ENCODE measurements around the gene TPRN.

Gene TPRN

GRCh38 chr9:137233143-137233980 is 32.8 kb upstream of the TPRN start:
- DNase-seq = no peak
- no peaks in the 10 kb centered on the region for H3K27me3 ChIP-seq (ENCODE audit: insufficient read depth, low read length, poor library complexity)
- no peak overlapping the region for H2BK120ac ChIP-seq (ENCODE audit: low read depth, low read length)
- no peak overlapping the region for H3K4me2 ChIP-seq (ENCODE audit: low read length)
- no peak overlapping the region for H3K23ac ChIP-seq (ENCODE audit: low read length)
- no peak overlapping the region for H4K5ac ChIP-seq (ENCODE audit: low read length)
- H3K27ac ChIP-seq (ENCODE audit: low read depth, low read length) = no peak overlapping the region
- H3K36me3 ChIP-seq (ENCODE audit: control insufficient read depth, insufficient read depth, low read length) = no peaks in the 10 kb centered on the region
- no peak overlapping the region for H3K4ac ChIP-seq (ENCODE audit: low read depth, low read length)
- no peak overlapping the region for H2BK5ac ChIP-seq (ENCODE audit: low read length)
- H3K79me2 ChIP-seq (ENCODE audit: control insufficient read depth, insufficient read depth, low read length) = no peaks in the 10 kb centered on the region
- H3K56ac ChIP-seq (ENCODE audit: low read length) = no peak overlapping the region
- no CpG with 5 or more reads among the region's 40 CpGs for WGBS (ENCODE audit: extremely low coverage, insufficient coverage, low lambda C conversion rate)
- H2AK5ac ChIP-seq (ENCODE audit: low read length) = no peak overlapping the region
- H2BK15ac ChIP-seq (replicated peaks; ENCODE audit: low read depth) = no peak overlapping the region
- H3K9ac ChIP-seq (ENCODE audit: low read length) = no peak overlapping the region
- H4K8ac ChIP-seq (ENCODE audit: low read depth, low read length) = no peak overlapping the region
- H3K79me1 ChIP-seq (ENCODE audit: low read length) = peaks cover 1% of the 10 kb centered on the region
- peaks cover 2% of the 10 kb centered on the region for H3K4me1 ChIP-seq (ENCODE audit: control insufficient read depth, low read depth, low read length)
- no peak overlapping the region for H3K4me3 ChIP-seq (ENCODE audit: low read length)
- H3K18ac ChIP-seq (ENCODE audit: low read length) = no peak overlapping the region

DNA sequence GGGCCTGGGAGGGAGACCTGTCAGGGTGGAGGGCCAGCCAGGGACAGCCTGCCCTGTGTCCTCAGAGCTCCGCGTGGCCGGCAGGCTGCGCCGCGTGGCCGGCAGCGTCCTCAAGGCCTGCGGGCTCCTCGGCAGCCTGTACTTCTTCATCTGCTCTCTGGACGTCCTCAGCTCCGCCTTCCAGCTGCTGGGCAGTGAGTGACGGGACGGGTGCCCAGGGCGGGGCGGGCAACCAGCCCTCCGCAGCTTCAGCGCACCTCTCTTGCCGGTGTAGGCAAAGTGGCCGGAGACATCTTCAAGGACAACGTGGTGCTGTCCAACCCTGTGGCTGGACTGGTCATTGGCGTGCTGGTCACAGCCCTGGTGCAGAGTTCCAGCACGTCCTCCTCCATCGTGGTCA is 32.0 kb upstream of the TPRN start:
- H3K4me1 ChIP-seq (ENCODE audit: control insufficient read depth, low read depth, low read length) = peaks cover 2% of the 10 kb centered on the region
- no peak overlapping the region for H4K8ac ChIP-seq (ENCODE audit: low read depth, low read length)
- no peak overlapping the region for H2BK5ac ChIP-seq (ENCODE audit: low read length)
- H3K4me2 ChIP-seq (ENCODE audit: low read length) = no peak overlapping the region
- no peak overlapping the region for H2AK5ac ChIP-seq (ENCODE audit: low read length)
- no peak overlapping the region for H3K27ac ChIP-seq (ENCODE audit: low read depth, low read length)
- H3K79me2 ChIP-seq (ENCODE audit: control insufficient read depth, insufficient read depth, low read length) = no peaks in the 10 kb centered on the region
- no peak overlapping the region for H3K23ac ChIP-seq (ENCODE audit: low read length)
- no peak overlapping the region for H3K56ac ChIP-seq (ENCODE audit: low read length)
- no peak overlapping the region for H3K18ac ChIP-seq (ENCODE audit: low read length)
- WGBS (ENCODE audit: extremely low coverage, insufficient coverage, low lambda C conversion rate) = no CpG with 5 or more reads among the region's 24 CpGs
- no peak for DNase-seq
- no peak overlapping the region for H2BK15ac ChIP-seq (replicated peaks; ENCODE audit: low read depth)
- no peak overlapping the region for H4K5ac ChIP-seq (ENCODE audit: low read length)
- H3K9ac ChIP-seq (ENCODE audit: low read length) = no peak overlapping the region
- H3K4me3 ChIP-seq (ENCODE audit: low read length) = no peak overlapping the region
- H3K27me3 ChIP-seq (ENCODE audit: insufficient read depth, low read length, poor library complexity) = no peaks in the 10 kb centered on the region
- no peak overlapping the region for H3K4ac ChIP-seq (ENCODE audit: low read depth, low read length)
- H2BK120ac ChIP-seq (ENCODE audit: low read depth, low read length) = no peak overlapping the region
- H3K36me3 ChIP-seq (ENCODE audit: control insufficient read depth, insufficient read depth, low read length) = no peaks in the 10 kb centered on the region
- no peaks in the 10 kb centered on the region for H3K79me1 ChIP-seq (ENCODE audit: low read length)

- no peak overlapping the region for H3K18ac ChIP-seq (ENCODE audit: low read length)
- H3K23ac ChIP-seq (ENCODE audit: low read length) = no peak overlapping the region
- H3K4me2 ChIP-seq (ENCODE audit: low read length) = no peak overlapping the region
- no peak overlapping the region for H2BK120ac ChIP-seq (ENCODE audit: low read depth, low read length)
- H2AK5ac ChIP-seq (ENCODE audit: low read length) = no peak overlapping the region
- H4K8ac ChIP-seq (ENCODE audit: low read depth, low read length) = no peak overlapping the region
- no peaks in the 10 kb centered on the region for H3K36me3 ChIP-seq (ENCODE audit: control insufficient read depth, insufficient read depth, low read length)
- H3K4me3 ChIP-seq (ENCODE audit: low read length) = no peak overlapping the region
- no peaks in the 10 kb centered on the region for H3K27me3 ChIP-seq (ENCODE audit: insufficient read depth, low read length, poor library complexity)
- H3K79me1 ChIP-seq (ENCODE audit: low read length) = no peaks in the 10 kb centered on the region
- H3K4me1 ChIP-seq (ENCODE audit: control insufficient read depth, low read depth, low read length) = peaks cover 2% of the 10 kb centered on the region
- H2BK15ac ChIP-seq (replicated peaks; ENCODE audit: low read depth) = no peak overlapping the region
- H3K4ac ChIP-seq (ENCODE audit: low read depth, low read length) = no peak overlapping the region
- H3K79me2 ChIP-seq (ENCODE audit: control insufficient read depth, insufficient read depth, low read length) = no peaks in the 10 kb centered on the region
- H4K5ac ChIP-seq (ENCODE audit: low read length) = no peak overlapping the region
- WGBS (ENCODE audit: extremely low coverage, insufficient coverage, low lambda C conversion rate) = no CpG with 5 or more reads among the region's 10 CpGs
- H3K56ac ChIP-seq (ENCODE audit: low read length) = no peak overlapping the region
- no peak overlapping the region for H3K9ac ChIP-seq (ENCODE audit: low read length)
- H3K27ac ChIP-seq (ENCODE audit: low read depth, low read length) = no peak overlapping the region
- DNase-seq = no peak
- H2BK5ac ChIP-seq (ENCODE audit: low read length) = no peak overlapping the region
Measured at GRCh38 chr9:137232101-137232500, 31.6 kb upstream of the TPRN start.

- Histone ChIP-seq H2AK5ac (ENCODE audit: low read length) (no peak overlapping the region), H4K5ac (ENCODE audit: low read length) (no peak overlapping the region), H3K79me2 (ENCODE audit: control insufficient read depth, insufficient read depth, low read length) (no peaks in the 10 kb centered on the region), H3K79me1 (ENCODE audit: low read length) (no peaks in the 10 kb centered on the region), H3K18ac (ENCODE audit: low read length) (no peak overlapping the region), H3K9ac (ENCODE audit: low read length) (no peak overlapping the region), H3K4ac (ENCODE audit: low read depth, low read length) (no peak overlapping the region), H3K4me2 (ENCODE audit: low read length) (no peak overlapping the region), H2BK5ac (ENCODE audit: low read length) (no peak overlapping the region), H3K27ac (ENCODE audit: low read depth, low read length) (no peak overlapping the region), H3K4me3 (ENCODE audit: low read length) (no peak overlapping the region), H2BK15ac (replicated peaks; ENCODE audit: low read depth) (no peak overlapping the region), H2BK120ac (ENCODE audit: low read depth, low read length) (no peak overlapping the region), H3K4me1 (ENCODE audit: control insufficient read depth, low read depth, low read length) (no peaks in the 10 kb centered on the region), H3K56ac (ENCODE audit: low read length) (no peak overlapping the region), H3K23ac (ENCODE audit: low read length) (no peak overlapping the region), H3K36me3 (ENCODE audit: control insufficient read depth, insufficient read depth, low read length) (no peaks in the 10 kb centered on the region), H4K8ac (ENCODE audit: low read depth, low read length) (no peak overlapping the region), H3K27me3 (ENCODE audit: insufficient read depth, low read length, poor library complexity) (no peaks in the 10 kb centered on the region)
- WGBS (ENCODE audit: extremely low coverage, insufficient coverage, low lambda C conversion rate) = no CpG with 5 or more reads among the region's 23 CpGs
- no peak for DNase-seq
Measured at GRCh38 chr9:137231372-137232039, 31.0 kb upstream of the TPRN start.

DNA sequence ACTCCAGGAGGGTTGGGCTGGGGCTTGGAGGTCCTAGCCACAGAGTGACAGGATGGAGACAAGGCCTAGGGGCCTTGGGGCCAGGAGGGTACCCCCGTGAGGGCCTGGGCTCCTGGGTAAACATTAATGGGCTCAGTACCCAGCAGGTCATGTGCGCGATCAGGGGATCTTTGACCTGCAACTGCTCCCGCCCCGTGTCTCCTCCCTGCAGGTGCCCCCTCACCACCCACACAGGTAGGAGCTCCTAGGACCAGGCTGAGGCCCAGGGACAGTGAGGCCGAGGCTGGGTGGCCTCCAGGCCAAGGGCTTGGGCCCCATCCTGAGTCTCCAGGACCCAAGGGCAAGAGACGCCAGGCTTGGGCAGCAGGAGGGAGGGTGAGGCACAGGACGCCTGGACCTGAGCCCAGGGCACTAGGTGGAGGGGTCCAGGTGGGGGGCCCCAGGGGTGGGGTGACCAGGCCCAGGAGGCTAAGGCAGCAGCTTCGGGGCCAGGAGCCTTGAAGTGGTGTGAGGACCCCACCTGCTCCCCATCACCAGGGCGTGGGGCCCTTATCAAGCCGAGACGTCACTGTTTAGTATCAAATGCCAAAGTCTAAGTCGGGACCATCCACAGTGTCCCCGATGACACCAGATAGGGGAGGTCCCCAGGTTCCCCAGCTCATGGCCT is 30.3 kb upstream of the TPRN start, which contains the start of gene SLC34A3:
Gene SLC34A3 (plus strand): TSS at position 197 of the 667 bp plus-strand sequence. CDS start 802 bp downstream, outside the sequence.
- Histone ChIP-seq H2BK5ac (ENCODE audit: low read length) (no peak within 1 kb of the TSS), H3K4me3 (ENCODE audit: low read length) (no peak within 1 kb of the TSS), H4K8ac (ENCODE audit: low read depth, low read length) (no peak within 1 kb of the TSS), H3K4ac (ENCODE audit: low read depth, low read length) (no peak within 1 kb of the TSS), H3K27ac (ENCODE audit: low read depth, low read length) (no peak within 1 kb of the TSS), H3K4me1 (ENCODE audit: control insufficient read depth, low read depth, low read length) (no peaks in the 10 kb centered on the region), H3K4me2 (ENCODE audit: low read length) (no peak within 1 kb of the TSS), H2BK15ac (replicated peaks; ENCODE audit: low read depth) (no peak within 1 kb of the TSS), H2AK5ac (ENCODE audit: low read length) (no peak within 1 kb of the TSS), H3K79me2 (ENCODE audit: control insufficient read depth, insufficient read depth, low read length) (no peaks in the 10 kb centered on the region), H3K79me1 (ENCODE audit: low read length) (no peaks in the 10 kb centered on the region), H2BK120ac (ENCODE audit: low read depth, low read length) (no peak within 1 kb of the TSS), H3K18ac (ENCODE audit: low read length) (no peak within 1 kb of the TSS), H3K56ac (ENCODE audit: low read length) (no peak within 1 kb of the TSS), H3K36me3 (ENCODE audit: control insufficient read depth, insufficient read depth, low read length) (no peaks in the 10 kb centered on the region), H3K9ac (ENCODE audit: low read length) (no peak within 1 kb of the TSS), H4K5ac (ENCODE audit: low read length) (no peak within 1 kb of the TSS), H3K23ac (ENCODE audit: low read length) (no peak within 1 kb of the TSS), H3K27me3 (ENCODE audit: insufficient read depth, low read length, poor library complexity) (no peaks in the 10 kb centered on the region)
- DNase-seq = no peak
- WGBS (ENCODE audit: extremely low coverage, insufficient coverage, low lambda C conversion rate) = no CpG with 5 or more reads among the region's 14 CpGs

Data from mesendoderm (in vitro differentiated cells).